SK-N-SH (cell line): ENCODE measurements around the gene MXRA8. TPM values are rescaled to one million over a fixed set of nuclear protein-coding genes. Genes with fewer than 3 reads are reported as not detected.

Experiments
- CTCF ChIA-PET: fragments of 300-600, 350-600 bp; formaldehyde crosslinking; extraction: SDS; loops from one replicate; lab custom pipeline; 2021; lab: Yijun Ruan, JAX
- POLR2A ChIA-PET: fragments of 350-600 bp; sonication (Branson Sonifier 250); formaldehyde crosslinking; extraction: SDS; loops from one replicate; lab custom pipeline; 2020; ENCODE audit warnings: antibody characterized with exemption, inconsistent platforms; lab: Yijun Ruan, JAX
- DNase-seq: peaks from one replicate; pipeline ENCODE4 v3.0.0; 2012
- H2AFZ ChIP-seq: fragments of 200-600 bp; sonication (generic); 2 replicates; pipeline ENCODE4 v1.8.1; 2016; ENCODE audit warnings: antibody characterized with exemption, mild to moderate bottlenecking, low read depth
- H3F3A ChIP-seq: fragments of 200-600 bp; sonication (generic); replicated peaks from 2 replicates; pipeline ENCODE3; 2016; ENCODE audit warnings: antibody characterized with exemption, mild to moderate bottlenecking; ENCODE audit not compliant: insufficient read depth
- H3K27ac ChIP-seq, 2 experiments: fragments of 200-500 bp in 1 of 2; fragments of 200-600 bp in 1 of 2; sonication (Bioruptor generic) in 1 of 2; sonication (generic), shearing (Covaris generic) in 1 of 2; 2 replicates each; pipeline versions ENCODE4 v1.5.1 to v1.6.1; 2014 to 2016; ENCODE audit warnings: low read depth in 2 of 2, inconsistent platforms in 1 of 2, low read length in 1 of 2, mild to moderate bottlenecking in 1 of 2, mixed read lengths in 1 of 2
- H3K27me3 ChIP-seq: fragments of 200-600 bp; sonication (generic), shearing (Covaris generic); 2 replicates; pipeline ENCODE4 v1.6.1; 2016; ENCODE audit warnings: mixed run types; ENCODE audit not compliant: insufficient read depth
- H3K36me3 ChIP-seq, 2 experiments: fragments of 200-500 bp in 1 of 2; fragments of 200-600 bp in 1 of 2; sonication (Bioruptor generic) in 1 of 2; sonication (generic) in 1 of 2; replicated peaks in 1 of 2; 2 replicates each; pipeline versions ENCODE3 to v1.5.1; 2014 to 2016; ENCODE audit warnings: low read length in 1 of 2, mild to moderate bottlenecking in 1 of 2; ENCODE audit not compliant: insufficient read depth in 2 of 2, control insufficient read depth in 1 of 2
- H3K4me1 ChIP-seq, 2 experiments: fragments of 200-500 bp in 1 of 2; fragments of 200-600 bp in 1 of 2; sonication (Bioruptor generic) in 1 of 2; sonication (generic), shearing (Covaris generic) in 1 of 2; 2 replicates each; pipeline versions ENCODE4 v1.5.1 to v1.6.1; 2014 to 2016; ENCODE audit warnings: low read depth in 1 of 2, low read length in 1 of 2, mixed run types in 1 of 2; ENCODE audit not compliant: insufficient read depth in 2 of 2, control insufficient read depth in 1 of 2
- H3K4me2 ChIP-seq: fragments of 200-600 bp; sonication (generic), shearing (Covaris generic); 2 replicates; pipeline ENCODE4 v1.6.1; 2017; ENCODE audit warnings: mixed run types
- H3K4me3 ChIP-seq, 2 experiments: fragments of 200-500 bp in 1 of 2; fragments of 200-600 bp in 1 of 2; sonication (Bioruptor generic) in 1 of 2; sonication (generic), shearing (Covaris generic) in 1 of 2; 2 replicates each; pipeline versions ENCODE4 v1.5.1 to v1.8.1; 2014 to 2016; ENCODE audit warnings: low read depth in 2 of 2, inconsistent platforms in 1 of 2, low read length in 1 of 2, mild to moderate bottlenecking in 1 of 2, mixed read lengths in 1 of 2, moderate library complexity in 1 of 2
- H3K79me2 ChIP-seq: fragments of 200-600 bp; sonication (generic); 2 replicates; pipeline ENCODE4 v1.8.1; 2017; ENCODE audit warnings: mild to moderate bottlenecking; ENCODE audit not compliant: insufficient read depth
- H3K9ac ChIP-seq: fragments of 200-600 bp; sonication (generic); 2 replicates; pipeline ENCODE4 v1.6.1; 2017; ENCODE audit warnings: mixed run types
- H3K9me2 ChIP-seq: fragments of 200-600 bp; sonication (generic); 2 replicates; pipeline ENCODE4 v1.6.1; 2017; ENCODE audit warnings: mixed run types
- H3K9me3 ChIP-seq: fragments of 200-600 bp; sonication (generic); 2 replicates; pipeline ENCODE4 v1.6.1; 2017; ENCODE audit warnings: mixed run types, mild to moderate bottlenecking, moderate library complexity
- H4K20me1 ChIP-seq: fragments of 200-600 bp; sonication (generic); 2 replicates; pipeline ENCODE4 v1.6.1; 2017; ENCODE audit warnings: mild to moderate bottlenecking, mixed run types; ENCODE audit not compliant: insufficient read depth
- ELF1 ChIP-seq: IDR thresholded peaks from 2 replicates; pipeline ENCODE4 v1.4.0; 2012
- EZH2phosphoT487 ChIP-seq: fragments of 200-600 bp; sonication (generic); IDR thresholded peaks from 2 replicates; pipeline ENCODE4 v1.6.1; 2017; ENCODE audit warnings: low read depth, mixed run types, mild to moderate bottlenecking, antibody characterized with exemption, moderate library complexity, borderline replicate concordance
- FOSL2 ChIP-seq: IDR thresholded peaks from 2 replicates; pipeline ENCODE4 v1.4.0; 2012; ENCODE audit warnings: low read depth, mild to moderate bottlenecking, moderate library complexity, borderline replicate concordance
- GATA2 ChIP-seq: sonication (generic); formaldehyde crosslinking; IDR thresholded peaks from 2 replicates; pipeline ENCODE4 v1.5.0; 2020; ENCODE audit warnings: mild to moderate bottlenecking, missing genetic modification reagents
- IRF3 ChIP-seq: fragments of 150-350 bp; IDR thresholded peaks from 2 replicates; pipeline ENCODE4 v1.6.1; 2016; ENCODE audit warnings: mild to moderate bottlenecking, low read depth, low read length
- JUND ChIP-seq: IDR thresholded peaks from 2 replicates; pipeline ENCODE4 v1.4.0; 2012
- MEF2A ChIP-seq: IDR thresholded peaks from 2 replicates; pipeline ENCODE4 v1.4.0; 2012; ENCODE audit warnings: low read depth, borderline replicate concordance
- MXI1 ChIP-seq: IDR thresholded peaks from 2 replicates; pipeline ENCODE4 v1.6.1; 2012; ENCODE audit warnings: mild to moderate bottlenecking, low read depth, low read length, improper control_type of control experiment
- TAF1 ChIP-seq: IDR thresholded peaks from 2 replicates; pipeline ENCODE4 v1.6.1; 2012; ENCODE audit warnings: low read depth, mild to moderate bottlenecking, low read length, moderate library complexity, borderline replicate concordance
- TEAD4 ChIP-seq: IDR thresholded peaks from 2 replicates; pipeline ENCODE4 v1.4.0; 2012; ENCODE audit warnings: mild to moderate bottlenecking, borderline replicate concordance; ENCODE audit not compliant: insufficient read depth
- USF1 ChIP-seq: IDR thresholded peaks from 2 replicates; pipeline ENCODE4 v1.4.0; 2012; ENCODE audit warnings: low read depth, borderline replicate concordance
- WGBS: methylation state at CpG from one replicate; pipeline ENCODE4 v1.1.6; 2017; ENCODE audit warnings: low lambda C conversion rate; 5-methylcytosine and 5-hydroxymethylcytosine counted together
- polyA plus RNA-seq, 3 experiments: library from polyadenylated mRNA; depleted of rRNA; stranded (reverse); fragments of >200 nt; gene quantifications; 2 replicates each; pipeline ENCODE4 v1.2.3, GENCODE V29; 2012
- TF ChIP-seq, protein P1 (sequence below): IDR thresholded peaks from 2 replicates; pipeline ENCODE4 v1.4.0; 2012; ENCODE audit warnings: low read depth, borderline replicate concordance
- TF ChIP-seq, protein P2 (sequence below): IDR thresholded peaks from 2 replicates; pipeline ENCODE4; 2012
- TF ChIP-seq, protein P3 (sequence below): fragments of 200-600 bp; sonication (generic); IDR thresholded peaks from 2 replicates; pipeline ENCODE4 v1.6.1; 2017; ENCODE audit warnings: antibody characterized with exemption, mild to moderate bottlenecking, moderate library complexity

MXRA8 gene
- polyA plus RNA-seq, 1 of the 3 experiments (the other 2 are of a cell fraction), result 2.5 TPM

DNA sequence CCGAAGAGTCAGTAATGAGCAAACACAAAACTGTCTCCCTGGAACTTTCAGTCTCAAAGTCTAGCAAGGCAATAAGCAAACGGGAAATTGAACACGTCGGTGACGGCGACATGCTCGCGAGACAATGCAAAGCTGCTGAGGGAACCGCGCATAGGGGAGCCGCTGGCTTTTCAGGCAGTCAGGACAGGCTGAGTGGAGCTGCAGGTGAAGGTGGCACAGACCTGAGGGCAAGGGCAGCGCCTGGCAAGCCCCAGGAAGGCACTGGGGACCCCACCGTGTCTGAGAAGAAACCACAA is 38.8 kb downstream of the MXRA8 start:
- no peak overlapping the region for H3K27ac ChIP-seq
- no peaks in the 10 kb centered on the region for H3K9me3 ChIP-seq
- WGBS, result 96% methylated on average over 12 of the region's 13 CpGs
- H4K20me1 ChIP-seq, result peaks cover 55% of the 10 kb centered on the region
- no peak overlapping the region for H3K4me3 ChIP-seq
- no peak overlapping the region for H3K4me2 ChIP-seq
- H3K9ac ChIP-seq, result no peak overlapping the region
- TF ChIP-seq, protein P1, sequence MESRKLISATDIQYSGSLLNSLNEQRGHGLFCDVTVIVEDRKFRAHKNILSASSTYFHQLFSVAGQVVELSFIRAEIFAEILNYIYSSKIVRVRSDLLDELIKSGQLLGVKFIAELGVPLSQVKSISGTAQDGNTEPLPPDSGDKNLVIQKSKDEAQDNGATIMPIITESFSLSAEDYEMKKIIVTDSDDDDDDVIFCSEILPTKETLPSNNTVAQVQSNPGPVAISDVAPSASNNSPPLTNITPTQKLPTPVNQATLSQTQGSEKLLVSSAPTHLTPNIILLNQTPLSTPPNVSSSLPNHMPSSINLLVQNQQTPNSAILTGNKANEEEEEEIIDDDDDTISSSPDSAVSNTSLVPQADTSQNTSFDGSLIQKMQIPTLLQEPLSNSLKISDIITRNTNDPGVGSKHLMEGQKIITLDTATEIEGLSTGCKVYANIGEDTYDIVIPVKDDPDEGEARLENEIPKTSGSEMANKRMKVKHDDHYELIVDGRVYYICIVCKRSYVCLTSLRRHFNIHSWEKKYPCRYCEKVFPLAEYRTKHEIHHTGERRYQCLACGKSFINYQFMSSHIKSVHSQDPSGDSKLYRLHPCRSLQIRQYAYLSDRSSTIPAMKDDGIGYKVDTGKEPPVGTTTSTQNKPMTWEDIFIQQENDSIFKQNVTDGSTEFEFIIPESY, result no peak
- TF ChIP-seq IRF3 (no peak), TEAD4 (no peak), JUND (no peak), USF1 (no peak), TAF1 (no peak), ELF1 (no peak), MXI1 (no peak), GATA2 (CRISPR knock-in tag) (no peak), EZH2phosphoT487 (no peak), FOSL2 (no peak), MEF2A (no peak)
- TF ChIP-seq, protein P2, sequence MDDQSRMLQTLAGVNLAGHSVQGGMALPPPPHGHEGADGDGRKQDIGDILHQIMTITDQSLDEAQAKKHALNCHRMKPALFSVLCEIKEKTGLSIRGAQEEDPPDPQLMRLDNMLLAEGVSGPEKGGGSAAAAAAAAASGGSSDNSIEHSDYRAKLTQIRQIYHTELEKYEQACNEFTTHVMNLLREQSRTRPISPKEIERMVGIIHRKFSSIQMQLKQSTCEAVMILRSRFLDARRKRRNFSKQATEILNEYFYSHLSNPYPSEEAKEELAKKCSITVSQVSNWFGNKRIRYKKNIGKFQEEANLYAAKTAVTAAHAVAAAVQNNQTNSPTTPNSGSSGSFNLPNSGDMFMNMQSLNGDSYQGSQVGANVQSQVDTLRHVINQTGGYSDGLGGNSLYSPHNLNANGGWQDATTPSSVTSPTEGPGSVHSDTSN, result no peak
- TF ChIP-seq, protein P3, sequence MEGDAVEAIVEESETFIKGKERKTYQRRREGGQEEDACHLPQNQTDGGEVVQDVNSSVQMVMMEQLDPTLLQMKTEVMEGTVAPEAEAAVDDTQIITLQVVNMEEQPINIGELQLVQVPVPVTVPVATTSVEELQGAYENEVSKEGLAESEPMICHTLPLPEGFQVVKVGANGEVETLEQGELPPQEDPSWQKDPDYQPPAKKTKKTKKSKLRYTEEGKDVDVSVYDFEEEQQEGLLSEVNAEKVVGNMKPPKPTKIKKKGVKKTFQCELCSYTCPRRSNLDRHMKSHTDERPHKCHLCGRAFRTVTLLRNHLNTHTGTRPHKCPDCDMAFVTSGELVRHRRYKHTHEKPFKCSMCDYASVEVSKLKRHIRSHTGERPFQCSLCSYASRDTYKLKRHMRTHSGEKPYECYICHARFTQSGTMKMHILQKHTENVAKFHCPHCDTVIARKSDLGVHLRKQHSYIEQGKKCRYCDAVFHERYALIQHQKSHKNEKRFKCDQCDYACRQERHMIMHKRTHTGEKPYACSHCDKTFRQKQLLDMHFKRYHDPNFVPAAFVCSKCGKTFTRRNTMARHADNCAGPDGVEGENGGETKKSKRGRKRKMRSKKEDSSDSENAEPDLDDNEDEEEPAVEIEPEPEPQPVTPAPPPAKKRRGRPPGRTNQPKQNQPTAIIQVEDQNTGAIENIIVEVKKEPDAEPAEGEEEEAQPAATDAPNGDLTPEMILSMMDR, result no peak
- TF ChIP-seq, all 33 proteins: peak for 0
- ChIA-PET POLR2A (no interaction called here), CTCF (interaction anchor here (1.3 to 1.8 kb wide), 2 partner anchors 8 to 28 kb away, joined by 3 to 5 read pairs; no protein-coding TSS in a partner anchor)
- no peak for DNase-seq
- peaks cover 81% of the 10 kb centered on the region for H3K79me2 ChIP-seq
- H3K36me3 ChIP-seq, result peaks cover 12 to 38% of the 10 kb centered on the region in 2 experiments
- H3F3A ChIP-seq, result peaks cover 14% of the 10 kb centered on the region
- no peaks in the 10 kb centered on the region for H3K27me3 ChIP-seq
- no peaks in the 10 kb centered on the region for H3K9me2 ChIP-seq
- peaks cover 4 to 13% of the 10 kb centered on the region in 2 experiments; a peak in 2 of 4 replicates for H3K4me1 ChIP-seq
- no peak overlapping the region for H2AFZ ChIP-seq
